Measurements from ENCODE around the gene CPSF7. TPM values are rescaled to one million over a fixed set of nuclear protein-coding genes. Genes with fewer than 3 reads are reported as not detected.
"Not testable (repeated sequence)": the region's sequence is repeated elsewhere in the genome, so short reads cannot be mapped to it uniquely, and the experiment has no call there.

The CPSF7 gene
- polyA plus RNA-seq, 1 of the 3 experiments (the other 2 are of a cell fraction): 44.0 TPM

DNA sequence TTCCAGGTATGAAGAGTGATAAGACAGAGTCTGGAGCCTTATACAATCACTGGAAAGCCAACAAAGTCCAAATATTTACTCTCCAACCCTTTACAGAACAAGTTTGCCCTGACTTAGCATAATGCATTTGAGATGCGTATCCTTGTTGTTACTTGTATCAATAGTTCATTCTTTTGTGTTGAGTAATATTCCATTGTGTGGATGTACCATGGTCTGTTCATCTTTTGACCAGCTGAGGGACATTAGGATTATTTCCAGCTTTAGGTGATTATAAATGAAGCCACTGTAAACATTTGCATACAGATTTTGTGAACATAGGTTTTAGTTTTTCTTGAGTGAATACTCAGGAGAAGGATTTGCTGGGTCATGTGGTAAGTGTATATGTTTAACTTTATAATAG lies 9.8 kb upstream of the CPSF7 start (continued):
- TF ChIP-seq RXRA (IDR thresholded peaks at IDR 0.05; ENCODE audit: borderline replicate concordance, low read depth): no peak
- TF ChIP-seq SIN3A (IDR thresholded peaks at IDR 0.05; ENCODE audit: borderline replicate concordance, low read depth, low read length): no peak
- no peak for TF ChIP-seq EZH2phosphoT487 (IDR thresholded peaks at IDR 0.05; ENCODE audit: borderline replicate concordance, low read depth)
- TF ChIP-seq FOXJ3 (CRISPR knock-in tag; IDR thresholded peaks at IDR 0.05): no peak
- TF ChIP-seq, protein P1, sequence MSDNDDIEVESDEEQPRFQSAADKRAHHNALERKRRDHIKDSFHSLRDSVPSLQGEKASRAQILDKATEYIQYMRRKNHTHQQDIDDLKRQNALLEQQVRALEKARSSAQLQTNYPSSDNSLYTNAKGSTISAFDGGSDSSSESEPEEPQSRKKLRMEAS (IDR thresholded peaks at IDR 0.05; ENCODE audit: low read depth): no peak

DNA sequence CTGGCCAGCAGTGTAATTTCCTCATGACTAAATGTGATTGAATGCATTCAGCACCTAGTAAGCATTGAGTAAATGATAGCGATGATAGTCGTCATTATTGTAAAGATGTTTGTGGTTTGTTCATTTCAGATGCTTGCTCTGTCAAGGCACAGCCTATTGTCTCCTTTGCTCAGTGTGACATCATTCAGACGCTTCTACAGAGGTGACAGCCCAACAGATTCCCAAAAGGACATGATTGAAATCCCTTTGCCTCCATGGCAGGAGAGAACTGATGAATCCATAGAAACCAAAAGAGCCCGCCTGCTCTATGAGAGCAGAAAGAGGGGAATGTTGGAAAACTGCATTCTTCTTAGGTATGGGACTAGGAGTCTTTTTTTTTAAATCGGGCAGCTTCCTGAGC lies 7.7 kb upstream of the CPSF7 start:
- Histone ChIP-seq H3K4me2 (no peak overlapping the region), H3F3A (replicated peaks; ENCODE audit: insufficient read depth) (peaks cover 8% of the 10 kb centered on the region), H2AFZ (ENCODE audit: low read depth) (no peak overlapping the region), H3K27me3 (ENCODE audit: insufficient read depth) (no peaks in the 10 kb centered on the region), H4K20me1 (ENCODE audit: insufficient read depth) (peaks cover 39% of the 10 kb centered on the region), H3K27ac (ENCODE audit: low read depth in 2 of 2, low read length in 1 of 2) (no peak overlapping the region), H3K9me2 (no peaks in the 10 kb centered on the region), H3K9ac (no peak overlapping the region), H3K36me3 (replicated peaks in 1 of 2; ENCODE audit: control insufficient read depth in 1 of 2, insufficient read depth in 2 of 2, low read length in 1 of 2) (peaks cover 31 to 54% of the 10 kb centered on the region in 2 experiments), H3K9me3 (no peaks in the 10 kb centered on the region), H3K4me1 (ENCODE audit: control insufficient read depth in 1 of 2, insufficient read depth in 2 of 2, low read depth in 1 of 2, low read length in 1 of 2) (peaks cover 0 to under 1% of the 10 kb centered on the region in 2 experiments; a peak in 2 of 4 replicates), H3K4me3 (ENCODE audit: low read depth in 2 of 2, low read length in 1 of 2) (no peak overlapping the region), H3K79me2 (ENCODE audit: insufficient read depth) (peaks cover 99% of the 10 kb centered on the region)
- TF ChIP-seq SMC3 (IDR thresholded peaks at IDR 0.05; ENCODE audit: low read depth, low read length) (no peak), RAD21 (IDR thresholded peaks at IDR 0.05; ENCODE audit: low read length) (no peak), GATA2 (CRISPR knock-in tag; IDR thresholded peaks at IDR 0.05) (no peak), GABPA (IDR thresholded peaks at IDR 0.05; ENCODE audit: low read depth) (no peak), POLR2AphosphoS5 (IDR thresholded peaks at IDR 0.05; ENCODE audit: low read depth, low read length) (no peak), JUND (IDR thresholded peaks at IDR 0.05) (no peak), TEAD4 (IDR thresholded peaks at IDR 0.05; ENCODE audit: borderline replicate concordance, insufficient read depth) (no peak), ELF1 (IDR thresholded peaks at IDR 0.05) (no peak), FOSL2 (IDR thresholded peaks at IDR 0.05; ENCODE audit: borderline replicate concordance, low read depth) (no peak), FOXJ3 (CRISPR knock-in tag; IDR thresholded peaks at IDR 0.05) (no peak)
- TF ChIP-seq, protein P2, sequence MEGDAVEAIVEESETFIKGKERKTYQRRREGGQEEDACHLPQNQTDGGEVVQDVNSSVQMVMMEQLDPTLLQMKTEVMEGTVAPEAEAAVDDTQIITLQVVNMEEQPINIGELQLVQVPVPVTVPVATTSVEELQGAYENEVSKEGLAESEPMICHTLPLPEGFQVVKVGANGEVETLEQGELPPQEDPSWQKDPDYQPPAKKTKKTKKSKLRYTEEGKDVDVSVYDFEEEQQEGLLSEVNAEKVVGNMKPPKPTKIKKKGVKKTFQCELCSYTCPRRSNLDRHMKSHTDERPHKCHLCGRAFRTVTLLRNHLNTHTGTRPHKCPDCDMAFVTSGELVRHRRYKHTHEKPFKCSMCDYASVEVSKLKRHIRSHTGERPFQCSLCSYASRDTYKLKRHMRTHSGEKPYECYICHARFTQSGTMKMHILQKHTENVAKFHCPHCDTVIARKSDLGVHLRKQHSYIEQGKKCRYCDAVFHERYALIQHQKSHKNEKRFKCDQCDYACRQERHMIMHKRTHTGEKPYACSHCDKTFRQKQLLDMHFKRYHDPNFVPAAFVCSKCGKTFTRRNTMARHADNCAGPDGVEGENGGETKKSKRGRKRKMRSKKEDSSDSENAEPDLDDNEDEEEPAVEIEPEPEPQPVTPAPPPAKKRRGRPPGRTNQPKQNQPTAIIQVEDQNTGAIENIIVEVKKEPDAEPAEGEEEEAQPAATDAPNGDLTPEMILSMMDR (IDR thresholded peaks at IDR 0.05): no peak
- TF ChIP-seq, protein P3, sequence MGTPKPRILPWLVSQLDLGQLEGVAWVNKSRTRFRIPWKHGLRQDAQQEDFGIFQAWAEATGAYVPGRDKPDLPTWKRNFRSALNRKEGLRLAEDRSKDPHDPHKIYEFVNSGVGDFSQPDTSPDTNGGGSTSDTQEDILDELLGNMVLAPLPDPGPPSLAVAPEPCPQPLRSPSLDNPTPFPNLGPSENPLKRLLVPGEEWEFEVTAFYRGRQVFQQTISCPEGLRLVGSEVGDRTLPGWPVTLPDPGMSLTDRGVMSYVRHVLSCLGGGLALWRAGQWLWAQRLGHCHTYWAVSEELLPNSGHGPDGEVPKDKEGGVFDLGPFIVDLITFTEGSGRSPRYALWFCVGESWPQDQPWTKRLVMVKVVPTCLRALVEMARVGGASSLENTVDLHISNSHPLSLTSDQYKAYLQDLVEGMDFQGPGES (IDR thresholded peaks at IDR 0.05; ENCODE audit: low read depth, low read length): no peak
- TF ChIP-seq, protein P1 (IDR thresholded peaks at IDR 0.05; ENCODE audit: low read depth): no peak
- TF ChIP-seq, protein P4, sequence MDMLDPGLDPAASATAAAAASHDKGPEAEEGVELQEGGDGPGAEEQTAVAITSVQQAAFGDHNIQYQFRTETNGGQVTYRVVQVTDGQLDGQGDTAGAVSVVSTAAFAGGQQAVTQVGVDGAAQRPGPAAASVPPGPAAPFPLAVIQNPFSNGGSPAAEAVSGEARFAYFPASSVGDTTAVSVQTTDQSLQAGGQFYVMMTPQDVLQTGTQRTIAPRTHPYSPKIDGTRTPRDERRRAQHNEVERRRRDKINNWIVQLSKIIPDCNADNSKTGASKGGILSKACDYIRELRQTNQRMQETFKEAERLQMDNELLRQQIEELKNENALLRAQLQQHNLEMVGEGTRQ (IDR thresholded peaks at IDR 0.05; ENCODE audit: borderline replicate concordance, low read depth, low read length): no peak
- ChIA-PET POLR2A (no interaction called here), CTCF (interaction anchor here (1.4 to 6.8 kb wide), 2 partner anchors 8 to 11 kb away, joined by 5 to 109 read pairs; partner anchors contain the start of genes CPSF7 and SDHAF2)
- WGBS (ENCODE audit: low lambda C conversion rate): 93% methylated on average over 5 of the region's 5 CpGs
- DNase-seq: no peak

DNA sequence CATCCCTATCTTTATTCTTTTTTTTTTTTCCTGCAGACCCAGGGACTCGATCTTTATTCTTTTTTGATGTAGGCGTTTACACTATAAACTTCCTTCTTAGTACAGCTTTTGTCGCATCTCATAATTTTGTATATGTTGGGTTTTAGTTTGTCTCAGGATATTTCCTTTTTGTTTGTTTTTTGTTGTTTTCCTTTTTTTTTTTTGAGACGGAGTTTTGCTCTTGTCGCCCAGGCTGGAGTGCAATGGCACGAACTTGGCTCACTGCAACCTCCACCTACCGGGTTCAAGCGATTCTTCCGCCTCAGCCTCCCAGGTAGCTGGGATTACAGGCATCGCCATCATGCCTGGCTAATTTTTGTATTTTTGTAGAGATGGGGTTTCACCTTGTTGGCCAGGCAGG lies 1.1 kb upstream of the CPSF7 start:
- H3K9ac ChIP-seq: peak overlapping the region; percentile 94; the same call in 1 of the 2 replicates
- H3K36me3 ChIP-seq (replicated peaks in 1 of 2; ENCODE audit: control insufficient read depth in 1 of 2, insufficient read depth in 2 of 2, low read length in 1 of 2): peaks cover 30 to 33% of the 10 kb centered on the region in 2 experiments
- H2AFZ ChIP-seq (ENCODE audit: low read depth); H3K9me2 ChIP-seq; DNase-seq; H3K27me3 ChIP-seq (ENCODE audit: insufficient read depth); H3K9me3 ChIP-seq: not testable (repeated sequence)
- H3K4me3 ChIP-seq (ENCODE audit: low read depth in 2 of 2, low read length in 1 of 2): peak overlapping the region; percentile 87 to 95
- WGBS (ENCODE audit: low lambda C conversion rate): 42% methylated on average over 10 of the region's 10 CpGs
- peak overlapping the region in 1 of 2 experiments; percentile 93; a peak in 2 of 4 replicates for H3K27ac ChIP-seq (ENCODE audit: low read depth in 2 of 2, low read length in 1 of 2)
- H3K4me1 ChIP-seq (ENCODE audit: control insufficient read depth in 1 of 2, insufficient read depth in 2 of 2, low read depth in 1 of 2, low read length in 1 of 2): peaks cover 9 to 14% of the 10 kb centered on the region in 2 experiments
- peaks cover 92% of the 10 kb centered on the region for H3K79me2 ChIP-seq (ENCODE audit: insufficient read depth)
- peak overlapping the region; percentile 76 for H3K4me2 ChIP-seq
- H4K20me1 ChIP-seq (ENCODE audit: insufficient read depth): peaks cover 22% of the 10 kb centered on the region
- H3F3A ChIP-seq (replicated peaks; ENCODE audit: insufficient read depth): peaks cover 13% of the 10 kb centered on the region
- ChIA-PET CTCF (interaction anchor here (1.3 to 5.1 kb wide), 3 partner anchors 9 to 86 kb away, joined by 3 to 34 read pairs (median 7); no protein-coding TSS in a partner anchor), POLR2A (interaction anchor here (0.7 kb wide), 2 partner anchors 177 to 389 kb away, joined by 4 to 5 read pairs; no protein-coding TSS in a partner anchor)
